ENCODE data around the gene ZMIZ1.
"Not testable (repeated sequence)": the region's sequence is repeated elsewhere in the genome, so short reads cannot be mapped to it uniquely, and the experiment has no call there.

The ZMIZ1 gene

DNA sequence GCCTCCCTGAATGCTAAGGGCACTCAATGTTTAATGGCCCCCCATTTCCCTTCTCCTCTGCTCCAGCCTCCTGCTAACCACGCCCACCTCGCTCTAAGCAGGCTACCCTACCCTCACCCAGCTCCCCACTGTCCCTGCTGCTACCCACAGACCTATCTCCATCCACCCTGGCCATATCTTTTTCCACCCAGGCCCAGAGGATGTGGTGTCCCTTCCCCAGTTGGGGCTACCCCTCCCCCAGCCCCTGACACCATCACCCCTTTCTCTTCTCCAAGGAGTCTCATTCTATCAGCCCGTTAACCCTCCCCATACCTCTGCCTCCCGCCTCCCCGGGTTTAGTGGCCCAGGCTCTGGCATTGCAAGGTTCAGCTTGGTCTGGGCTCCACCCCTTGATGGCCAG lies 249.6 kb downstream of the ZMIZ1 start:
- no peak for DNase-seq (ENCODE audit: low read depth in 3 of 3, low spot score in 1 of 3)

- no peak for DNase-seq (ENCODE audit: low read depth in 3 of 3, low spot score in 1 of 3)
These were observed 250.5 kb downstream of the ZMIZ1 start for GRCh38 chr10:79319115-79319771.

- no peak for DNase-seq (ENCODE audit: low read depth in 3 of 3, low spot score in 1 of 3)
These were observed 251.6 kb downstream of the ZMIZ1 start for GRCh38 chr10:79320316-79320715.

DNA sequence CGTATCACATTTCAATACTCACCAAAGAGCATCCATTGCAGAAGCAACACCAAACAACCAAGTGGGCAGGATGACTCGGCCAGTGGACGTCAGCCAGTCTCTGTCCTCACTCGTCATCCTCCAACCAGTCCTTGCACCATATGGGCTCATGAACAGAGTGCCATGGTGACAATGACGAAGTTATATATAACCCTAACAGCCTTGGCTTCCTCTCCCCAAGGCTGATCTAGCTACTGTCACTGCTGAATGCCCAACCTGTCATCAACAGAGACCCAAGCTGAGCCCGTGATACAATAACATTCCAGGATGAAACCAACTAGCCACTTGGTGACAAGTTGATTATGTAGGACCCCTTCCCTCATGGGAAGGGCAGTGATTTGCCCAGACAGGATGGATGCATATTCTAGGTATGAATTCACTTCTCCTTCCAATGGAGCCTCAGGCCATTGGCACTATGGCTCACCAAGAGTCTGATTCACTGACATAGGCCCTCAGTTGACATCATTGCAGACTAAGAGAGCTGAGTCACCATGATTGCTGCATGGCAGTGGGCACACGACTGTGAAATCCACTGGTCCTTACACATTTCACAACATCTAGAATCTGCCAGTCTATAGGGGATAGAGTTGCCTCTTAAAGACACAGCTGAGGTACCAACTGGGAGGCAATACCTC lies 252.2 kb downstream of the ZMIZ1 start:
- no peak for DNase-seq (ENCODE audit: low read depth in 3 of 3, low spot score in 1 of 3)

GRCh38 chr10:79321494-79321882 lies 252.7 kb downstream of the ZMIZ1 start:
- DNase-seq (ENCODE audit: low read depth in 3 of 3, low spot score in 1 of 3): no peak

DNA sequence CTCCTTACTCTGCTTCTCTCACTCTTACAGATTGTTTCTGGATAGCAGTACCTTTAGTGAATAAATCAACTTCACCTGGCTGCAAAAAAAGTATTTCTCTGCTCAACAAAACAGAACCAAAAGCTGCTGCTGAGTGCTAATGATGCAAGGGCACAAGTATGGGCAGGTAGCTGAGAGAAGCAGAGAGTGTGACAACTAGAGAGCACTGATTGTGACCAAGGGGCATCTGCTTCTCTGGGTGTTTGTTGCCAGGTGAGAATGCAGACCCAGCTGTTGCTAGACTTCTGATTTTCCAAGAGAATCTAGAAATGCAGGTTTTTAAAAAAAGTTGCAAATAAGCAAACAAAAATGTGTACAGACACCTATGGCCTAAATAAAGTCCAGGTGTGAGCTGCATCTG lies 253.2 kb downstream of the ZMIZ1 start:
- DNase-seq (ENCODE audit: low read depth in 3 of 3, low spot score in 1 of 3): no peak

DNA sequence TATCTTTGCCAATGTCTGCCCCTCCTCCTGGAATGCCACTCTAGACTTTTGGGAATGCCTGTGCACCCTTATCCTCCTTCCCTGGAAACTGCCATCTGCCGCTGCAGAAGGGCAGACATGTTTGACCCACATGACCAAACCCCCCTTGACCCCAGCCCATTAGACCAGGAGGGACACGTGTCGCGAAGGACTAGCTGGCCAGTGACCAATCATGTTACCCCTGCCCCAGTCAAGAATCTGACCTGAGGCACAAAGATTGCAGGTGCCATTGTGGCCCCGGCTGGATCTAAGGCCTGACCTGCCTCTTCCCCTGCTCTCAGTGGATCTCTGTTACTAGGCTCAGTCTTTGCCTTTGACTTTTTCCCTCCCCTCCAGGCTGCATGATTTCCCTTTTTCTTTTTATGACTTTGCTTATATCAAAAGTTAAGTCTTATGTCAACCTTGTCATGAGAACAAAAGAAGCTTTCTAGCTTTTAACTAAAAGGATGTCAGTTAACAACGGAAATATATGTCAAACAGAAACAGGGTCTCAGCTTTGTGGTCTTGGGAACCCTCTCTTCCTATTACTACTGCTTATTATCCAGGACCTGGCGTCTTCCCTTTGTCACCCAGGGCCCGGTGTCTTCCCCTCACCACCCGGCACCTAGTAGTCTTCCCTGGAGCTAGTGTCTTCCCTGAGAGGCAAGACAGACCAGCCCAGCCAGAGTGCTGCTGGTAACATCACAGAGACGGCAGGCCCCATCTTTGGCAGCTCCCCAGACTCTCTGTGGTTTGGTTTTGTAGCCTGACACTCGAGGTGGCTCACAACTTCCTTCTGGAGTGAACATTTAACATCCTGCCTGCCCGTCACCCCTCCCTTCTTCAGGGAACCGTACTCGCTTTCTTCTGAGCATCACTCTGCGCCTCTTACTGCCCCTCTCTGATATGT lies 254.1 kb downstream of the ZMIZ1 start:
- DNase-seq (ENCODE audit: low read depth in 3 of 3, low spot score in 1 of 3): peak; percentile 31 to 58 (median 57)

- no peak for DNase-seq (ENCODE audit: low read depth in 3 of 3, low spot score in 1 of 3)
These were observed 254.8 kb downstream of the ZMIZ1 start for GRCh38 chr10:79323602-79324001.

DNA sequence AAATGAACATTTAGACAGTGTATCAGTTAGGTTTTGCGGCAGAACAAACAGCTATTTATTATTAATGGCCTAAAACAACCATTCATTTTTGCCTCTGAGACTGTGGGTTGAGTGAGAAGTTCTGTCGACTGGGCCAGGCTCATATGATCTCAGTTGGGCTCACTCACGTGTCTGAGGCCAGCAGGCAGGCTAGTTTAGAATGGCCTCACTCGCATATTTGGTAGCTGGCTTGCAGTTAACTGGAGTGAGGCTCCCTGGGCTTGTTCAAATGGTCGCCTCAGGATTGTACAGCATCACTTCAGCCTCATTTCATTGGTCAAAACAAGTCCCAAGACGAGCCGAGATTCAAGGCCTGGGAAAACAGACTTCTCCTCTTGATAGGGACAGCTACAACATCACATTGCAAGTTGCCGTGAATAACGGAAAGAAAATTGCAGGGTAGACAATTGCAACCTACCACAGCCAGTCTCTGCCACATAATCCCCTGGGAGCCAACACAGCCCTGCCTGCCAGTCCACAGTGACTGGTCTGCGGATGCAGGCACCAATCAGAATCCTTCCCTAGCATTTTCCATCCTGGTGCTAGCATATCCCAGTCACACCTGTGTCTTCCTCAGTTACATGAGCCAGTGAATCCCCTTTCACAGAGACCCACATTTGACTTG lies 255.4 kb downstream of the ZMIZ1 start:
- no peak for DNase-seq (ENCODE audit: low read depth in 3 of 3, low spot score in 1 of 3)

GRCh38 chr10:79326361-79327089 lies 257.8 kb downstream of the ZMIZ1 start:
- no peak for DNase-seq (ENCODE audit: low read depth in 3 of 3, low spot score in 1 of 3)

GRCh38 chr10:79327090-79327457 lies 258.3 kb downstream of the ZMIZ1 start:
- no peak for DNase-seq (ENCODE audit: low read depth in 3 of 3, low spot score in 1 of 3)

DNA sequence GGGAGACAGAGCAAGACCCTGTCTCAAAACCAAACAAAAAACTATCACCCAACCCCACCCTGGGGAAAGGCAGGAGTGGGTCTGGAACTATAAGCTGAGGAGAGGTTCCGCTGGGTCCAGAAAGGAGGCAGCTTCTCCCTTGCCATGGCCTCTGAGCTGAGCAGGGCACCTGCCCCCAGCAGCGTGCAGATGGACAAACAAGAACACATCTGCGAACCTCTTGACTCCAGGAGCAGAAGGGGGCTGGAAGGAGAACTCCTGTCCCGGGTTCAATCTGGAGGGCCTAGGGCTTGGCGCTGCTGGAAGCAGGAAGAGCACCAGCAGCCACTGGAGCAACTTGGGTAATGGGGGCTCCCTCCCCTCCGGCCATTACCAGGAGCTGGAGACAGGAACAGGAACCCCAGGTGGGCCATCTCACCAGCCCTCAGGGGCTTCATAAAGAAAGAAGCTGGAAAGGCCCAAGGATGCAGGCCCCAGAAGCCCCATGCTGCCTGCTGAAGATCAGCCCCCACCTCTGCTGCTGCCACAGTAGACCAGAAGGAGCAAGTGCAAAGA lies 259.5 kb downstream of the ZMIZ1 start:
- DNase-seq (ENCODE audit: low read depth in 3 of 3, low spot score in 1 of 3): no peak

GRCh38 chr10:79328737-79329504 lies 260.2 kb downstream of the ZMIZ1 start:
- no peak for DNase-seq (ENCODE audit: low read depth in 3 of 3, low spot score in 1 of 3)

DNA sequence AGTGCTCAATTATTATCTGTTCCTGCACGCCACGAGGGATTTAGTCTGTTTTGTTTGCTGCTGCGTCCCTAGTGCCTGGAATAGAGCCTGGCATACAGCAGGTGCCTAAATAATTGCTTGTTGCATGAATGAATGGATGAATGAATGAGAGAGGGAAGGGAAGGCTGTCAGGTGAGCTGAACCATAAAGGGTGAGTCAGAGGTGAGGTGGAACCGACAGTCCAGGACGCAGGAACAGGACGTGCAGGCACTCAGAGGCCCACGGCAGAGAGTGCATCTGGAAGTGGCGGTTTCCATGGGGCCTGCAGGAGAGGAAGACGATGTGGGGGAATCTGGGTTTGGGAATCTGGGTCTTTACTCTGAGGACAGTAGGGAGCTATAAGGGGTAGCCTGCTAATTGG lies 260.8 kb downstream of the ZMIZ1 start:
- no peak for DNase-seq (ENCODE audit: low read depth in 3 of 3, low spot score in 1 of 3)

- DNase-seq (ENCODE audit: low read depth in 3 of 3, low spot score in 1 of 3): no peak
These were observed 262.5 kb downstream of the ZMIZ1 start for GRCh38 chr10:79331226-79331625.

DNA sequence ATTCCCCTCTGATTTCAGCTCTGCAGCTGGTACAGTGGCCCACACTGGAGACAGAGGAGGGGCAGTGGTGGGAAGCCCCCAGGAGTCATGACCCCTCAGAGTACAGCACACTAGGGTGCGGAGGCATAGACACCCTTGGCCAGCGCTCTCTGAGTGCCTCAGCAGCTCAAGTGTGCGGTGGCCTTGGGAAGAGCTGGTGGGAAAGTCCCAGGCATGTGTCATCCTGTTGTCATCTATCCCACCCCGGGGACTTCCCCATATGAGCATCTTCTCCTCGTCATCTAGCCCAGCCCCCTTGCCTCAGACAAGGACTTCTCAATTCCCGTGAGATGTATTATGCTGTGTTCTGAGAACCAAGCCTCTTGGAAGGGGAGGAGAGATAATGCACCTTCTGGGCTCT lies 262.9 kb downstream of the ZMIZ1 start:
- DNase-seq (ENCODE audit: low read depth in 3 of 3, low spot score in 1 of 3): peak; percentile 41 to 54 (median 47)

DNA sequence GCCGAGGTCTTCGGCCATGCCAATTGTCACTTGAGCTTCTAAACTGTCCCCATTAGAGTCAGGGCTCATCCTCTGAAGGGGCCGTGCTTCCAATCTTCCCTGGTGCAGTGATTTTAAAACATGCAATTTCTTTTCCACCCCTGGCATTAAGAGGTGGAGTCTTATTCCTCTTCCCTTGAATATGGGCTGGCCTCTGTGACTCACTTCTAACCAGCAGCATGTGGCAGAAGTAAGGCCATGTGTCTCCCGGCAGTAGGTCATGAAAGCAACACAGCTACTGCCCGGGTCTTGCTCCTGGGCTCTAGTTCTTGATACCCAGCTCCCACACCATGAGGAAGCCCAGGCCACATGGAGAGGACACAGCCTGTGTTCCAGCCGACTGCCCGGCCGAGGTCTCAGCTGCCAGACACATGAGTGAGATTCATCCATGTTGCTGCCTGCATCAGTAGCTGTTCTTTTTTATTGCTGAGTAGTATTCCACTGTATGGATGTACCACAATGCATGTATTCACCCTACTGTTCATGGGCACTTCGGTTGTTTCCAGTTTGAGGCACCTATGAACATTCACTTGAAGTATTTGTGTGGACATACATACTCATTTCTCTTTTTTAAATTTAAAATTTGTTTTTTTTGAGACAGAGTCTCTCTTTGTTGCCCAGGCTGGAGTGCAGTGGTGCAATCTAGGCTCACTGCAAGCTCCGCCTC lies 264.0 kb downstream of the ZMIZ1 start:
- not testable (repeated sequence) for DNase-seq (ENCODE audit: low read depth in 3 of 3, low spot score in 1 of 3)

GRCh38 chr10:79333513-79333912 lies 264.7 kb downstream of the ZMIZ1 start:
- no peak for DNase-seq (ENCODE audit: low read depth in 3 of 3, low spot score in 1 of 3)

DNA sequence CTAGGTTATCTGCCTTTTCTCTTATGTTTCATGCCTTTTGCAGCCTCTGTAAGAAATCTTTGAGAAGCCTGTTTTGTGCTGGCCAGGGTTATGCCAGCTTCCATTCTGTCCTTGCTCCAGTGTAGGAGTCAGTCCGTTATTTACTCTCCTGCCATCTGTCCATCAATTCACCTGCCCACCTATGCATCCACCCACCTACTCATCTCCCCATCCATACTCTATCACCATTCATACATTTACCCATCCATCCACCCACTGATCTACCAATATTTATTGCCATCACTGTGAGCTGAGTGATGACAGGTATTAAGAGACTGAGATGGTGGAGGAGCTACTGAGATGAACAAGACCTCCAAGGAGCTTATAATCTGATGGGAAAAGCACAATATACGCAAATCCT lies 265.8 kb downstream of the ZMIZ1 start:
- no peak for DNase-seq (ENCODE audit: low read depth in 3 of 3, low spot score in 1 of 3)
